Activated T-cell treated with anti-CD3 and anti-CD28 coated beads for 1 hour (primary cell): Measurements from ENCODE around the gene C19orf25.

Source experiments
- DNase-seq: peaks from one replicate; pipeline ENCODE4 v3.0.0-alpha.2; 2020; ENCODE audit warnings: low read depth

Gene C19orf25

DNA sequence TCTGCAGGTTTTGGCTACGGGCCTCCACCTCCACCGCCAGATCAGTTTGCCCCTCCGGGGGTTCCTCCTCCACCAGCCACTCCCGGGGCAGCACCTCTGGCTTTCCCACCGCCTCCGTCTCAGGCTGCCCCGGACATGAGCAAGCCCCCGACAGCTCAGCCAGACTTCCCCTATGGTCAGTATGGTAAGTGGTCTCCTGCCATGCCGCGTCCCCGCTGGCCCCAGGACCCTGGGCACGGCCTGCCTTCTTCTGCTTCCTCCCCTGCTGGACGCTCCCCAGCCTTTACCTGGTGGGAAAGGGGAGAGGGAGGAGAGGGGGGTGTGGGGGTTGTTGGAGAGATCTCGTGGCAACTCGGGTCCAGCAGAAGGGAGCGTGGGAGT, 46.5 kb downstream of the C19orf25 start:
- DNase-seq = no peak

- DNase-seq = no peak
Measured at GRCh38 chr19:1431759-1432506, 47.1 kb downstream of the C19orf25 start.

DNA sequence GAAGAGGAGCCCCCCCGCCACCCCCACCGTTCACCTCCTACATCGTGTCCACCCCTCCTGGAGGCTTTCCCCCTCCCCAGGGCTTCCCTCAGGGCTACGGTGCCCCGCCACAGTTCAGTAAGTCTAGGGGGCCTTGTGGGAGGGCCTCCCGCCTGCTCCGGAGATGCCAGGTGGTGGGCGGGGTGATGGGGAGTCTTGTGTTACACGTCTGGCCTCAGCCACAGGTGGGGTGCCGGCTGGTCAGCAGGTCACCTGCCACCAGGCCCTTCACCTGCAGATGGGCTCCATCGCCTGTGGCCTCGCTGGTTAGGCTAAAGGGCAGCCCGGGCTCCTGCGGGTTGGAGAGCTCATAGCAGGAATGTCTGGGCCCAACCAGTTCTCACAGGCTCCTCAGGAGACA, 48.8 kb downstream of the C19orf25 start:
- DNase-seq = no peak

DNA sequence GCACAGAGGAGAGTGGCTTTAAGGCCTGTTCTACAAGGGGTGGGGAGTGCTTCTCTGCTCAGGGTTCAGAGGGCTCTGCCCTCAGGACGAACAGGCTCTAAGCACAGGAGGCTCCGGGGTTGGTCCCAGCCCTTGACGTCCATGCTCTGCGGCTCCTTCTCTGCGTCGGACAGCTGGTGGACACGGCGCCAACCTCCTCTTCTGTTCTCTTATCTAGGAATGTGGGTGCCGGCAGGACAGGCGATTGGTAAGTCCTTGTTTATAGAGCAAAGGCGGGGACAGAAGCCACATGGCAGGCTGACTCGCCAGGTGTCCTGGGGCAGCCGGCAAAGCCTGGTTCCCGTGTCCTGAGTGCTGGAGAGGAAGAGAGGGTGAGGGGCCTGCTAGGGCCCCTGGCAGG, 49.3 kb downstream of the C19orf25 start:
- no peak for DNase-seq

GRCh38 chr19:1428738-1429391, 50.1 kb downstream of the C19orf25 start:
- DNase-seq = no peak

DNA sequence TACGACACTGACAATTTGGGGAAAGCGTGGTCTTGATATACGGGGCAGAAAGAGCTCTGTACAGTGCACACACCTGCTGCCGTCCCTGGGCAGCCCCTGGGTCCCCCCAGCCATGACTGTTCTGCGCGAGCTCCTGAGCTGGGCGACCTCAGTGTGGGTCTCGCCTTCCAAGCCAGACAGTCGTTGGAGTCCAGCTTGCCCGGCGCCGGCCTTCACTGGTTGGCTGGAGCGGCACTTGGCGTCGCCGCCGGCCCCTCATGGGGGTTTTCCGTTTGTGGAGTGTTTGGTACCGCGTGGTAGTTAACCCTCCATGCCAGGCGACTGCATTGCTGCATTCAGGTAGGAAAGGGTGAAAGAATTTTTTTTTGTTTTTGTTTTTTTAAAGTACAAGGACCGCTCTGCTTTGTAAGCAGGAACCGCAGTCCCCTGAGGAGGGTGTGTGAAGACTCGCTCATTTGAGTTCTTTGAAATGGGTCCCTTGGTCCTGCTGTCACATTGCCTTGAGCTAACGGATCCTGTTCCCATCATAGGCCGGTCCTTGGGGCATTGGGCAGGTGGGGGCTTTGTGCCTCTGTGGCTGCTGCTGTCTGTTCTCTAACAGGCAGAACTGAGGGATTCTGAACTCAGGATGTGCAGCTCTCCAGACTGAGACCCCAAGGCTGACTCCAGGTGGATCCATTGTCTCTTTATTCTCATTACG, 51.6 kb downstream of the C19orf25 start:
- DNase-seq = no peak

DNA sequence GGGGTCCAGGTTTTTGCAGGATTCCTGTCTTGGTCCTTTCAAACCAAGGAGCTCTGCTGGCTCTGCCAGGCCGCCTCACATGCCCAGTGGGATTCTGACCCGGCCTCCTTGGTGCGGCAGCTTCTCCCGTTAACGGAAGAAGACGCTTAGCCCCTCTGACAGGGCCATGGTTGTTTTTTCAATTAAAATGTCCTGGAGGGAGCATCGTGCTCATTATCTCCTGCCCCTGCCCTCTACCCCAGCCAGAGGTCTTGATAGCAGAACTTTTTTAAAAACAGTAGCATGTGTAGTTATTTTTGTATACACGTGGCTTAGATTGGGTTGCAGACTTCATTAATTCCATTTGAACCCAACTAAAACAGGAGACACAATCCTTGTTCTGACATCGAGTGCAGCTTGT, 52.3 kb downstream of the C19orf25 start:
- DNase-seq = no peak

DNA sequence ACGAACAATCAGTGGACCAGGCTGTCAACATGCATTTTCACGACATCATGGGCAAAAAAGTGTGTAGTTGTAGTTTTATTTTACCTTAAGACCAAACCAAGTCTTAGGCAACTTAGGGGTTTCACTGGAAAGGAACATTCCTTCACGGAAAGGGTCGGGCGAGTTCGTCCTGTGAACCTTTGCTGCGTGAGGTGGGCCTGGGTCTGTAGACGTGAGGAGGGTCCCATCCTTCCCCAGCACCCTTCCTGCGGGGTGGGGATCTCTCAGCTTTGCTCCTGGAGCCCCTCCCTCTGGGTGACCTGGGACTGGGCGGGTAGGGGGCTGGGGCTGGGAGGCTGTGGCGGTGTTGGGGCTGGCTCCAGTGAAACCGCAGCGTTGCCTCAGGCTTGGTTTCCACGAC, 53.1 kb downstream of the C19orf25 start:
- no peak for DNase-seq

GRCh38 chr19:1425102-1425837, 53.7 kb downstream of the C19orf25 start:
- no peak for DNase-seq

- DNase-seq = no peak
Measured at GRCh38 chr19:1424192-1424955, 54.6 kb downstream of the C19orf25 start.

- DNase-seq = no peak
Measured at GRCh38 chr19:1423436-1424191, 55.4 kb downstream of the C19orf25 start.
